ENCODE data around the gene KIAA0825.

KIAA0825 gene

DNA sequence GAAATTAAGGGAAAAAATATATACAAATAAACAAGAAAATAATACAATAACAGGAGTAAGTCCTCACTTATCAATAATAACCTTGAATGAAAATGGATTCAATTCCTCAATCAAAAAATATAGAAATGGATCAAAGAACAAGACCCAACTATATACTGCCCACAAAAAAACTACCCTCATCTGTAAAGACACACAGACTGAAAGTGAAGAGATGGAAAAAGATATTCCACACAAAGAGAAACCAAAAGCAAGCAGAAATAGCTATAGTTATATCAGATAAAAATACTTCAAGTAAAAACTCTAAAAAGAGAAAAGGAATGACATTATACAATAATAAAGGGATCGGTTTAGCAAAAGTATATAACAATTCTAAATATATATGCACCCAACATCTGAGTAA, 66.5 kb downstream of the KIAA0825 start:
- no peak overlapping the region for H3K27ac Mint-ChIP-seq
- H3K36me3 Mint-ChIP-seq (ENCODE audit: low read depth): no peaks in the 10 kb centered on the region
- no peak overlapping the region for H3K4me3 Mint-ChIP-seq

DNA sequence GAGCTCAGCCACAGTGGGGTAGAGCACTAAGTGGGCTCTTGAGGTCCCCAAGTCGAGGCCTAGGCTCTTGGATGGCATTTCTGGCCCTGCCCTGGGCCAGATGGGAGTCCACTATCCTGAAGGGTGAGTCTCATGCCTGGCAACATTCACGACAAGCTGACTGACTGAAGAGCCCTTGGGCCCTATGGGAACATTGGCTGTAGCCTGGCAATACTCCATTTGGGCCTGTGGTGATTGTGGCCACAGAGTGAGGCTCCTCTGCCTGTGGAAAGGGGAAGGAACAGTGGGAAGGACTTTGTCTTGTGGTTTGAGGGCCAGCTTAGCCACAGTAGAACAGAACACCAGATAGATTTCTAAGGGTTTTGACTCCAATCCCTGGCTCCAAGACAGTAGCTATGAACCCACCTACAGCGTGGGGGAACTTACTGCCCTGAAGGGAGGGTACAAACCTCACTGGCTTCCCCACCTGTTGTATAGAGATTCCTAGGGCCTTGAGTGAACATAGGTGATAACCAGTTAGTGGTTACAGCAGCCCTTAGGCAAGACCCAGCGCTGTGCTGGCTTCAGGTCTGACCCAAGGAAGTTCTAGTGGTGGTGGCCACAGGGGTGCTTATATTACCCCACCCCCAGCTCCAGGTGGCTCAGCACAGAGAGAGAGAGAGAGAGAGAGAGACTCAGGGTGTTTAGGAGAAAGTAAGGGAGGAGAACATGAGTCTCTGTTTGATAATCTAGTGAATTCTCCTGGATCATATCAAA, 72.4 kb downstream of the KIAA0825 start:
- no peak for DNase-seq (ENCODE audit: low spot score)

More for the DNA sequence above, 66.5 kb downstream of the KIAA0825 start:
- peaks cover 9% of the 10 kb centered on the region for H3K4me1 Mint-ChIP-seq (ENCODE audit: low read depth)
- no peak for DNase-seq (ENCODE audit: low spot score)
- peaks cover 6% of the 10 kb centered on the region for H3K27me3 Mint-ChIP-seq (ENCODE audit: low read depth)
- H3K9me3 Mint-ChIP-seq: peaks cover 15% of the 10 kb centered on the region

GRCh38 chr5:94544875-94545547, 73.4 kb downstream of the KIAA0825 start:
- Mint-ChIP-seq H3K4me3 (no peak overlapping the region), H3K9me3 (peaks cover 26% of the 10 kb centered on the region), H3K4me1 (ENCODE audit: low read depth) (no peaks in the 10 kb centered on the region), H3K36me3 (ENCODE audit: low read depth) (peaks cover 3% of the 10 kb centered on the region), H3K27ac (no peak overlapping the region), H3K27me3 (ENCODE audit: low read depth) (peaks cover 4% of the 10 kb centered on the region)
- no peak for DNase-seq (ENCODE audit: low spot score)

More for the DNA sequence above, 72.4 kb downstream of the KIAA0825 start:
- Mint-ChIP-seq H3K4me1 (ENCODE audit: low read depth) (no peaks in the 10 kb centered on the region), H3K27ac (no peak overlapping the region), H3K36me3 (ENCODE audit: low read depth) (peaks cover 3% of the 10 kb centered on the region), H3K9me3 (peaks cover 19% of the 10 kb centered on the region), H3K27me3 (ENCODE audit: low read depth) (peaks cover 4% of the 10 kb centered on the region), H3K4me3 (no peak overlapping the region)

DNA sequence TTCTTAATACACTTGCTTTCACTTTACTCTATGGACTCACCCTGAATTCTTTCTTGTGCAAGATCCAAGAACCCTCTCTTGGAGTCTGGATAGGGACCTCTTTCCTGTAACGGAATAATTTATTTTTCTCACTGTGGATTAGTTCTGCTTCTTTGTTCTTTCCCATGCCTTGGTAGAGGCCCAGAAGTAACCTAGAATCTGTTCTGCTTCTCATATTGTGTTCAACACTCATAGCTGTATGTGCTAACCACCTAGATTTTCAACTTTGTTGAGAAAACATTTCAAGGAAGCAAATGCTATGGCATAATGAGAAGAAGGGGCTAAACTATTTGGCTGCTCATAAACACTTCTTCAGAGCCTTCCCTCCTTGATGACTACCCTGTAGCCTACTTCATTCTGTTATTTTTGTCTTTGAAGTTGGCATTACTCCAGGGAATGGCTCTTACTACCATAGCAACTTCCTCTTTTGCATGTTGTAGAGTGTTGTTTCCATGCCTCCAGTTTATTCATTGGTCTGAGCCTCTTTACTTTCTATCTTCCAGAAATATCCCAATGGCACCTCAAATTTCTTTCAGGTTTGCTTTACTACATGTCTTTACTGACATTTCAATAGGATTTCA, 74.3 kb downstream of the KIAA0825 start:
- H3K4me3 Mint-ChIP-seq: no peak overlapping the region
- no peak for DNase-seq (ENCODE audit: low spot score)
- H3K36me3 Mint-ChIP-seq (ENCODE audit: low read depth): peaks cover 3% of the 10 kb centered on the region
- H3K27me3 Mint-ChIP-seq (ENCODE audit: low read depth): peaks cover 4% of the 10 kb centered on the region
- no peak overlapping the region for H3K27ac Mint-ChIP-seq
- H3K9me3 Mint-ChIP-seq: peaks cover 25% of the 10 kb centered on the region
- no peaks in the 10 kb centered on the region for H3K4me1 Mint-ChIP-seq (ENCODE audit: low read depth)

GRCh38 chr5:94540856-94541494, 77.4 kb downstream of the KIAA0825 start:
- peaks cover 3% of the 10 kb centered on the region for H3K36me3 Mint-ChIP-seq (ENCODE audit: low read depth)
- no peak overlapping the region for H3K4me3 Mint-ChIP-seq
- no peak for DNase-seq (ENCODE audit: low spot score)
- peaks cover 28% of the 10 kb centered on the region for H3K9me3 Mint-ChIP-seq
- H3K4me1 Mint-ChIP-seq (ENCODE audit: low read depth): no peaks in the 10 kb centered on the region
- no peak overlapping the region for H3K27ac Mint-ChIP-seq
- H3K27me3 Mint-ChIP-seq (ENCODE audit: low read depth): no peaks in the 10 kb centered on the region

- H3K27ac Mint-ChIP-seq: no peak overlapping the region
- no peak for DNase-seq (ENCODE audit: low spot score)
- peaks cover 3% of the 10 kb centered on the region for H3K36me3 Mint-ChIP-seq (ENCODE audit: low read depth)
- H3K9me3 Mint-ChIP-seq: peaks cover 28% of the 10 kb centered on the region
- H3K27me3 Mint-ChIP-seq (ENCODE audit: low read depth): no peaks in the 10 kb centered on the region
- H3K4me1 Mint-ChIP-seq (ENCODE audit: low read depth): no peaks in the 10 kb centered on the region
- no peak overlapping the region for H3K4me3 Mint-ChIP-seq
Measured at GRCh38 chr5:94538260-94538659, 80.1 kb downstream of the KIAA0825 start.

DNA sequence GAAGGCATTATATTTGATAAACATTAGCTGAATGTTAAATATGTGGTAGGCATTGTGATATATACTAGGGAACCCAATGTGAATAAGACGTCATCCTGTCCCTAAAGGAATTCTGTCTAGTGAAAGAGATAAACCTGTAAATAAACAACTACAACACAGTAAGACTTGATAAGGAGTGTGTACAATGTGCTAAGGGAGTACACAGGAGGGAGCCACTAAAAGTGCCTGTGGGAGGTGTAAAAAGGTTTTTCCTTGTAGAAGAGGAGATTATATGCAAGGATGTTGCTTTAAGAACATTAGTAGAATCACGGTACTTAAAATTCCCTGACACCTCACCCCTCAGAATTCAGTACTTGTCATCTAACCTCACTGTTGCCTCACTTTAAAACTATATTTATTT, 91.7 kb downstream of the KIAA0825 start:
- Mint-ChIP-seq H3K4me1 (ENCODE audit: low read depth) (no peaks in the 10 kb centered on the region), H3K9me3 (no peaks in the 10 kb centered on the region), H3K27ac (no peak overlapping the region), H3K36me3 (ENCODE audit: low read depth) (no peaks in the 10 kb centered on the region), H3K27me3 (ENCODE audit: low read depth) (no peaks in the 10 kb centered on the region), H3K4me3 (no peak overlapping the region)
- DNase-seq (ENCODE audit: low spot score): no peak

DNA sequence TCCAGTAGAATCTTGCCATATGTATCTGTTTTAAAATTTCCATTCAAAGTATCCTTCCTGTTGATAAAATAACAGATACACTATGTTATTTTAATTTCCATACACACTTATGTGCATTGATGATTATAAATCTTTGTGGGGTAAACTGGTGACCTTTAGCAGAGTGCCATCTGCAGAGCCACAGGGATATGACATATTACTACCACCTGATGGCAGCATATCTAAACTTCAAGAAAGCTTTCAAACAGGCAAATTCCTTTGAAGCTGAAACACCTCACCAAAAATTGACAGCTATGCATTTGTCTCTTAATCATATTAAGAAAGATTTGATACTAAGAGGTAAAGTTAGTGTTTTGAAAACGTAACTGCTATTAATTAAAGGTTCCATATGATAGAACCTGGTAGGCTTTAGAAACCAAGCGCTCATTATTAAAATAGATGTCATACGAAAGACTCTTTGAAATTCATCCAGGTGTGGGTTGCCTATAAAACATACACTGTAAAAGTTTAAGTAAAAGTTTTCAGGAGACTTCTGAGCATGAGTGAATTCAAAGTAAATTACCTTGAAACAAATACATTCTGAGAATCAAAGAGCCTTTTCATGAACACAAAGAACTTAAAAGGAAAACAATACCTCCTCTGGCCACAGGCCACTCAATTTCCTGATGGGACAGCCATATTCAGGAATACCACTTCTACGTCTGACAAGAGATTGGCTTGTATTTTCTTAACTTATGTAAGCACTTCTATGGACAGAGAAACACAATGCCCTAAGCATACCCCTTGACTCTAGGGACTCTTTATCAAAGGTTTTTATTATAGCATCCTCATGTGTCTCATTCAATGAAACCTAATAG, 93.3 kb downstream of the KIAA0825 start:
- H3K27ac Mint-ChIP-seq: no peak overlapping the region
- H3K9me3 Mint-ChIP-seq: no peaks in the 10 kb centered on the region
- DNase-seq (ENCODE audit: low spot score): peak; percentile 8
- no peaks in the 10 kb centered on the region for H3K36me3 Mint-ChIP-seq (ENCODE audit: low read depth)
- no peak overlapping the region for H3K4me3 Mint-ChIP-seq
- H3K4me1 Mint-ChIP-seq (ENCODE audit: low read depth): no peaks in the 10 kb centered on the region
- H3K27me3 Mint-ChIP-seq (ENCODE audit: low read depth): no peaks in the 10 kb centered on the region

DNA sequence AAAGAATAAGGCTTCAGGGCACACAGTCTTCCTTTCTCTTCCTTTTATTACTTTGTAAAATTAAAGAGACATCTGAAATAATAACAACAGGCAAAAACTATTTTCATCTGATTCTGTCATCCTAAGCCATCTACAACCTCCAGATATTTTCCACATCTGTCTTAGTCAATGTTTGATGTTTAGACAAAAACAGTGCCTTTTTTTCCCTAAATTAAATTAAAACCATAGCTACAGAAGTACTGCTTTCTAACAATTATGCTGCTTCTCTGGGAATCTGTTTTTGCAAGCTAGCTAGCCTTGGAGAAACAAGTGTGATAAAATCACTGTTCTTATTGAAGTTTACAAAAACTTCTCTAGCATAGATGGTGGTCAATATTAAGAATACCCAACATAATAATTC, 95.4 kb downstream of the KIAA0825 start:
- no peak for DNase-seq (ENCODE audit: low spot score)

DNA sequence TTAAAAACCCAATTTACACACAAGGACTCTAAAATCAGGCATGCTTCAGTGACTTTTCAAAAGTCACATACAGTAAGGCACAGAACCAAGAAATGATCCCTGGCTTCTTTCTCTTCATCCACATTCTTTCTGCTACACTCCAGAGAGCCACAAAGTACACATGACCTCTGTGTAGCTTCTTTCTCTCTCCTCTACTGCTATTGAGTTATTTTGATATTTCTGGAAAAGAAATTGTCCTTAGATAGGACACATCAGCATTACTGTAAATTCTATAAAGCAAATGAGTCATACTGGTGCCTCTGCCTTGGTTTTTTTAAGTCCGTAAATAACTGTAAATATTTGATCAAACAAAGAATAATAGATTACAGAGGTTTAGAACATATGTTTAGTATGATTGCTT, 96.3 kb downstream of the KIAA0825 start:
- Mint-ChIP-seq H3K9me3 (no peaks in the 10 kb centered on the region), H3K27ac (no peak overlapping the region), H3K4me1 (ENCODE audit: low read depth) (no peaks in the 10 kb centered on the region), H3K36me3 (ENCODE audit: low read depth) (no peaks in the 10 kb centered on the region), H3K4me3 (no peak overlapping the region), H3K27me3 (ENCODE audit: low read depth) (no peaks in the 10 kb centered on the region)
- DNase-seq (ENCODE audit: low spot score): no peak

More for the DNA sequence above, 95.4 kb downstream of the KIAA0825 start:
- H3K27ac Mint-ChIP-seq: no peak overlapping the region
- H3K4me1 Mint-ChIP-seq (ENCODE audit: low read depth): no peaks in the 10 kb centered on the region
- no peaks in the 10 kb centered on the region for H3K36me3 Mint-ChIP-seq (ENCODE audit: low read depth)
- H3K4me3 Mint-ChIP-seq: no peak overlapping the region
- no peaks in the 10 kb centered on the region for H3K9me3 Mint-ChIP-seq
- H3K27me3 Mint-ChIP-seq (ENCODE audit: low read depth): no peaks in the 10 kb centered on the region

GRCh38 chr5:94517490-94518488, 100.6 kb downstream of the KIAA0825 start:
- H3K36me3 Mint-ChIP-seq (ENCODE audit: low read depth): no peaks in the 10 kb centered on the region
- no peaks in the 10 kb centered on the region for H3K4me1 Mint-ChIP-seq (ENCODE audit: low read depth)
- no peak overlapping the region for H3K4me3 Mint-ChIP-seq
- no peaks in the 10 kb centered on the region for H3K9me3 Mint-ChIP-seq
- peaks cover 2% of the 10 kb centered on the region for H3K27me3 Mint-ChIP-seq (ENCODE audit: low read depth)
- H3K27ac Mint-ChIP-seq: no peak overlapping the region
- DNase-seq (ENCODE audit: low spot score): no peak

- no peak for DNase-seq (ENCODE audit: low spot score)
- no peaks in the 10 kb centered on the region for H3K4me1 Mint-ChIP-seq (ENCODE audit: low read depth)
- H3K27ac Mint-ChIP-seq: no peak overlapping the region
- no peaks in the 10 kb centered on the region for H3K9me3 Mint-ChIP-seq
- no peak overlapping the region for H3K4me3 Mint-ChIP-seq
- H3K27me3 Mint-ChIP-seq (ENCODE audit: low read depth): peaks cover 2% of the 10 kb centered on the region
- H3K36me3 Mint-ChIP-seq (ENCODE audit: low read depth): no peaks in the 10 kb centered on the region
Measured at GRCh38 chr5:94516148-94516547, 102.3 kb downstream of the KIAA0825 start.
